GM12875 (cell line): ENCODE data around the gene ARL4D.

Experiments
- H3K4me3 ChIP-seq: one replicate; pipeline ENCODE4 v1.5.1; 2011; ENCODE audit warnings: low read depth, low read length, control low read depth
- TF ChIP-seq, protein P1 (sequence below): IDR thresholded peaks from 2 replicates; pipeline ENCODE4 v1.5.1; 2011; ENCODE audit warnings: low read depth, mild to moderate bottlenecking, control low read depth, inconsistent platforms, low read length, moderate library complexity, borderline replicate concordance; ENCODE audit not compliant: insufficient read depth

The ARL4D gene

DNA sequence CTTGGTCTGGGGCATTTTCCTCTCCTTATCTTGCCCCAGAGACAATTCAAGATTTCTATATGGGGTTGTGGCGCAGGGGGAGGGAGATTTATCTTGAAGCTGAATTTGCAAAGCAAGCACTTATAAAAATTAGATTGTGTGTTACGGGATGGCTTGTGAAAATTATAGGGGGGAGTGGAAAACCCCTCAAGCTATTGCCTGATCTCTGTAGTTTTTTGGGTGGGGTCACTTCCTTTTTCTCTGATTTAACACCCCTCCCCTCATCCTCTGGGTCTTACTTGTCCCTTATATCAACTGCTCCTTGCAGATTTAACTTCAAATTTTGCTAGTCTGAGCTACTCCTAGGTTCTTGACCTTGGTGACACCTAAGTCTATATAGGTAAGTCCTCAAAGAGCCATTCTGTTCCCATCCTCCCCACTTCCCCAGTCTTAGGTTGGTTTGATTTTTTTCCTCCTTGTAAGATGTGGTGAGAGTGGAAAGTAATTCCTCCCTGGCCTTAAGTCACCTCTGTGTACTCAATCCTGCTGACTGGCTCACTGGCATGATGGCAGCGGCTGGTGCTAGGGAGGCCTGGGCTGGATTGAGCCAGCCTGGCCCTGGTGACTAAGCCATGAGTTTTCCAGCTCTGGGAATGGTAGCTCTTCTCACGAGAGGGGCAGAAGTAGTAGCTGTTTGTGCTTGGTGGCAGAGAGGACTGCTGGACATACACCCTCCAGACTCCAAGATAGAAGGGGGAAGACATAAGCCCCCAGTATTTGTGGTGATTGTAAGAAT lies 2.3 kb downstream of the ARL4D start:
- no peak overlapping the region for H3K4me3 ChIP-seq
- TF ChIP-seq, protein P1, sequence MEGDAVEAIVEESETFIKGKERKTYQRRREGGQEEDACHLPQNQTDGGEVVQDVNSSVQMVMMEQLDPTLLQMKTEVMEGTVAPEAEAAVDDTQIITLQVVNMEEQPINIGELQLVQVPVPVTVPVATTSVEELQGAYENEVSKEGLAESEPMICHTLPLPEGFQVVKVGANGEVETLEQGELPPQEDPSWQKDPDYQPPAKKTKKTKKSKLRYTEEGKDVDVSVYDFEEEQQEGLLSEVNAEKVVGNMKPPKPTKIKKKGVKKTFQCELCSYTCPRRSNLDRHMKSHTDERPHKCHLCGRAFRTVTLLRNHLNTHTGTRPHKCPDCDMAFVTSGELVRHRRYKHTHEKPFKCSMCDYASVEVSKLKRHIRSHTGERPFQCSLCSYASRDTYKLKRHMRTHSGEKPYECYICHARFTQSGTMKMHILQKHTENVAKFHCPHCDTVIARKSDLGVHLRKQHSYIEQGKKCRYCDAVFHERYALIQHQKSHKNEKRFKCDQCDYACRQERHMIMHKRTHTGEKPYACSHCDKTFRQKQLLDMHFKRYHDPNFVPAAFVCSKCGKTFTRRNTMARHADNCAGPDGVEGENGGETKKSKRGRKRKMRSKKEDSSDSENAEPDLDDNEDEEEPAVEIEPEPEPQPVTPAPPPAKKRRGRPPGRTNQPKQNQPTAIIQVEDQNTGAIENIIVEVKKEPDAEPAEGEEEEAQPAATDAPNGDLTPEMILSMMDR: no peak

DNA sequence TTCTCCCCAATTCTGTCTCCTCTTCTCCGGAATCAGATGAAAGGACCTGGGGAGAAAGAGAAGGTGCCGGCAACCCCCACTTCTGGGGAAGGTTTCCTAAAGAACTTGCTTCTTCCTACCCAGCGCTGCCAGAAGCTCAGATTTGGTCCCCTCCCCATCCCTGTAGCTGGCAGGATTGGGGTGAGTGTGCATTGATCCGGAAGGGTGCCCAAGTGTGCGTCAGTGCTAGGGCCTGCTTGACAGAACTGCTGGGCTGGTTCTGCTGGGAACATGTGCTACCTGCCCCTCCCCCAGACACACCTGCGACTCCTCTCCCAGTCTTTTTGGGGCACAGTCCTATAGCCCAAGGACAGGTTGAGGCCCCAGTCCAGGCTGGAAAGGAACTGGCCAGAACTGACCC lies 3.3 kb downstream of the ARL4D start:
- TF ChIP-seq, protein P1: no peak
- H3K4me3 ChIP-seq: no peak overlapping the region

DNA sequence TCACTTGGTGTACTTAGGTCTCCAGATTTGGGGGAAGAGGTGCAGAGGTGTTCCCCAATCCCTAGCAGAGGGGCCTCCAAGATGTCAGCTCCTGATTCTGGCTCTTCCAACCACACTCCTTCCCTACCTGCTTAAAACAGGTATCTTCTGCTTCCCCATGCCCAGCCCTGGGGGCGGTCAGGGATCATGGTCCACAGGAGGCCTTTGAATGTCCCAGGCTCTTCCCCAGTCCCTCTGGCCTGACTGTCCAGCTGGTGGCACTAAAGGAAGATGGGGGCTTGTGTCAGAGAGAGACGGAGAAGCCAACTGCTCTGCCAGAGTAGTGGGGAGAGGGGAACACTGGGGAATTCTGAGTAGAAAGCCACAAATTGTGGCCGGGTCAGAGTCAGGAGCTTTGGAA lies 3.8 kb downstream of the ARL4D start:
- TF ChIP-seq, protein P1: no peak
- H3K4me3 ChIP-seq: no peak overlapping the region

DNA sequence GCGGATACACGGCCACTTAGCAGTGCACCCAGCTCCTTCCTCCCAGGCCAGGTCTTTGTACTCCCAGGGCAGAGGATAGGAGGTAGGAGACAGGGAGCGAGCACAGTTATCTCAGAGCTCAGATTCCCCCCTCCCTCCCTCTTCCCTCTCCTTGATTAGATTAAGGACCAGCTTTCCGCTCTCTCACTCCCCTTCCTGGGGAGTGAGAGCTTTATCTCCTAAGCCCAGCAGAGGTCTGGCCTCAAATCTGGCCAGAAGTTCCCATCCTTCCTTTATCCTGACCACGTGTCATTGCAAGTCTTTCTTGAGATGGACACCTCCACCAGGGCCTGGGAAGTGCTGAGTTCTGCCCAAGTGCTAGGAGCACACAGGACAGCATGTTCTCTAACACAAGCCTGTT lies 5.1 kb downstream of the ARL4D start:
- TF ChIP-seq, protein P1: no peak

DNA sequence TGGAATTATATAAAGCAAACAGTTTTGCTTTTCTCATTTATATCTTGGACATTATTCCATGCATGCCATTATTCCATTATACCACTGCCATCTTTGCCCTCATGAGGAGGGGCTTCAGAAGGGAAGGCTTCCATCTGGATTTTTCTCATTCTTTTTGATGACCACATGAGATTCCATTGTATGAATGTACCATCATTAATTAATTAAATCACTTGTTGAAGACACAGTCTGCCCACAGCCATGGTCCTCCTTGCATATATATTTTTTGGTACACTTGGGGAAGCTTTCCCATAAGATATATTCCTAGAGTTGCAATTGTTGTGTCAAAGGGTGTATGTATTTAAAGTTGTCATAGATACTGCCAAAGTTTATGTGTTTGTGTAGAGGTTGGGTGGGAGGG lies 7.1 kb downstream of the ARL4D start:
- H3K4me3 ChIP-seq: no peak overlapping the region
- TF ChIP-seq, protein P1: no peak

More for the DNA sequence above, 5.1 kb downstream of the ARL4D start:
- H3K4me3 ChIP-seq: no peak overlapping the region

DNA sequence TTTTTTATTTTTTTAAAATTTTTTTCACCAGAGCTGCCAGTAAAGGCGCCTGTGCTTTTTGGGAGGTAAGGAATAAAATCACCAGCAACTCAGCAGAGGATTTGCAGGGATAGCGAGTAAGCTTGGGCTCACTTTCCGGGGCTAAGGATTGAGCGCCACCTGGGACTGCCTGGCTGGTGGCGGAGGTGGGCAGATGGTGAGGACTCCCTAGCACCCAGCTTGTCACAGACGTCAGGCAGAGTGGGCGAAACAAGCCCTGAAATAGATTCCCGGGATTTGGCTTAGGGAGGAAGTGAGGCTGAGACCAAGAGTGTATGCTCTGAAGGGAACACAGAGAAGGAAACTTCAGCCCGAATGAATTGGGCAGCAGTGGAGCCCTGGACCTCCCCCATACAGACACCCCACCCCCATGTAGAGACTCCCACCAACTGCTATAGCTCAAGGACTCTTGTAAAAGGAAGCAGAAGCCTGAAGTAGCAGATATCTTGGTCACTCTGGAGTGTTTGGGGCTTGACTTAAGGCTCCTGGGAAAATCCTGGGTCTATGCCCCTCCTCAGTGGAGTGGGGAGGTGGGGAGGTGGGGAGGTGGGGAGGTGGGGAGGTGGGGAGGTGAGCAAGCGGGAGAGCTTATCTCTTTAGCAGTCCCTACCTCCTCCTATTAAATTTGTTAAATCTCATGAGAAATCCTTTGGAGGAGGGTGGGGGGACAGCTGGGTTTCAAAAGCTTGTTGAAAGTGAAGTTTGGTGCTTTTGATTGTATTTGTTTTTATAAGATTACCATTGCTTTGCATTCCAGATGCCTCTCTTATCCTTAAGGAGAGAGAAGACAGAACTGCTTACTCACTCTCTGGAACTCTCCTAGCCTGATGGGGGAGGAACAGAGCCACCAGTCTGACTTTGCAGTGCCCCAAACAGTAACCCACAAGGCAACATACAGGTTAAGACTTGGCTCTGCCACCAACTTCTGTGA lies 8.2 kb downstream of the ARL4D start:
- TF ChIP-seq, protein P1: no peak
- no peak overlapping the region for H3K4me3 ChIP-seq
